Loucy (cell line): ENCODE data around the gene NUDT16.
"Not testable (repeated sequence)": the region's sequence is repeated elsewhere in the genome, so short reads cannot be mapped to it uniquely, and the experiment has no call there.

ENCODE experiments used
- H2AFZ ChIP-seq: fragments of 200-600 bp; sonication (generic); 2 replicates; pipeline ENCODE4 v1.6.0; 2016; ENCODE audit warnings: antibody characterized with exemption, mild to moderate bottlenecking, low read length, moderate library complexity
- H3F3A ChIP-seq: fragments of 200-600 bp; 2 replicates; pipeline ENCODE4 v1.6.0; 2016; ENCODE audit warnings: antibody characterized with exemption, low read depth, mild to moderate bottlenecking
- H3K27me3 ChIP-seq: fragments of 200-600 bp; sonication (generic); 2 replicates; pipeline ENCODE4 v1.6.1; 2014; ENCODE audit warnings: low read length, mild to moderate bottlenecking; ENCODE audit not compliant: insufficient read depth, poor library complexity, severe bottlenecking
- H3K36me3 ChIP-seq: fragments of 200-600 bp; sonication (generic); 2 replicates; pipeline ENCODE4 v1.6.1; 2016; ENCODE audit warnings: low read length; ENCODE audit not compliant: insufficient read depth
- H3K4me1 ChIP-seq: fragments of 200-600 bp; sonication (generic); 2 replicates; pipeline ENCODE4 v1.5.1; 2014; ENCODE audit warnings: low read length, mild to moderate bottlenecking; ENCODE audit not compliant: insufficient read depth, poor library complexity, severe bottlenecking
- H3K4me2 ChIP-seq: fragments of 200-600 bp; sonication (generic); 2 replicates; pipeline ENCODE4 v1.6.0; 2014; ENCODE audit warnings: antibody characterized with exemption, low read length, low read depth, mild to moderate bottlenecking; ENCODE audit not compliant: poor library complexity, severe bottlenecking
- H3K4me3 ChIP-seq: fragments of 200-600 bp; sonication (generic); 2 replicates; pipeline ENCODE4 v1.5.1; 2014; ENCODE audit warnings: low read length, mild to moderate bottlenecking, mixed read lengths; ENCODE audit not compliant: poor library complexity, severe bottlenecking
- H3K79me2 ChIP-seq: fragments of 200-600 bp; sonication (generic); 2 replicates; pipeline ENCODE4 v1.6.1; 2014; ENCODE audit warnings: low read length; ENCODE audit not compliant: insufficient read depth
- H3K9ac ChIP-seq: fragments of 200-600 bp; sonication (generic); 2 replicates; pipeline ENCODE4 v1.6.0; 2014; ENCODE audit warnings: mild to moderate bottlenecking, low read depth, low read length, moderate library complexity; ENCODE audit not compliant: poor library complexity, severe bottlenecking
- H3K9me2 ChIP-seq: fragments of 200-600 bp; sonication (generic); replicated peaks from 2 replicates; pipeline ENCODE4 v1.6.1; 2016; ENCODE audit warnings: low read depth, low read length, mixed read lengths
- H3K9me3 ChIP-seq: fragments of 200-600 bp; sonication (generic); 2 replicates; pipeline ENCODE4 v1.6.1; 2014; ENCODE audit warnings: mild to moderate bottlenecking, antibody characterized with exemption, low read length, low read depth; ENCODE audit not compliant: insufficient read depth
- H4K20me1 ChIP-seq: fragments of 200-600 bp; sonication (generic); 2 replicates; pipeline ENCODE4 v1.6.0; 2014; ENCODE audit warnings: antibody characterized with exemption, low read length, mild to moderate bottlenecking; ENCODE audit not compliant: insufficient read depth, poor library complexity, severe bottlenecking
- EZH2phosphoT487 ChIP-seq: fragments of 200-600 bp; IDR thresholded peaks from 2 replicates; pipeline ENCODE4 v1.6.1; 2018; ENCODE audit warnings: antibody characterized with exemption, mild to moderate bottlenecking, moderate library complexity, borderline replicate concordance
- TF ChIP-seq, protein P1 (sequence below): fragments of 200-600 bp; sonication (generic); conservative IDR thresholded peaks from 2 replicates; pipeline ENCODE4 v1.5.1; 2014; ENCODE audit warnings: mild to moderate bottlenecking, antibody characterized with exemption, low read length

Gene NUDT16

DNA sequence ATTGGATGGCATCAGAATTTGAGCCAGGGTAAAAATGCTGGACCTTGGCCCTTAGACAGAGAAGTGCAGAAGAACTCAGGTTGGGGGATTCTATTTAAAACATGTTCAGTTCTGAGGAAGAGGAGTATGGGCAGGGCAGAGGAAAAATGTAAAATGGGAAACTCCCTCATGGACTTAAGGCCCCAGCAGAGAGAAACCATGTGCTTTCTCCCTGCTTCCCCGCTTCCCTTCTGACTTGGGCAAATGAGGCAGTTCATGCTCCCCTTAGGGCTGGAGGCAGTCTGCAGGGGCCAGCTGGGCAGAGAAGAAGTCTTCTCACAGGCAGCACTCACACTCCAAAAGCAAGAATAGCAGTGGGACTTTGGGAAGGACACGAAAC lies 9.9 kb upstream of the NUDT16 start:
- no peak overlapping the region for H3K9ac ChIP-seq
- H3F3A ChIP-seq, result no peaks in the 10 kb centered on the region
- H3K27me3 ChIP-seq, result no peaks in the 10 kb centered on the region
- no peaks in the 10 kb centered on the region for H3K9me3 ChIP-seq
- H3K4me3 ChIP-seq, result no peak overlapping the region
- H2AFZ ChIP-seq, result no peak overlapping the region
- H3K79me2 ChIP-seq, result no peaks in the 10 kb centered on the region
- no peaks in the 10 kb centered on the region for H3K36me3 ChIP-seq
- TF ChIP-seq EZH2phosphoT487, result no peak
- TF ChIP-seq, protein P1, sequence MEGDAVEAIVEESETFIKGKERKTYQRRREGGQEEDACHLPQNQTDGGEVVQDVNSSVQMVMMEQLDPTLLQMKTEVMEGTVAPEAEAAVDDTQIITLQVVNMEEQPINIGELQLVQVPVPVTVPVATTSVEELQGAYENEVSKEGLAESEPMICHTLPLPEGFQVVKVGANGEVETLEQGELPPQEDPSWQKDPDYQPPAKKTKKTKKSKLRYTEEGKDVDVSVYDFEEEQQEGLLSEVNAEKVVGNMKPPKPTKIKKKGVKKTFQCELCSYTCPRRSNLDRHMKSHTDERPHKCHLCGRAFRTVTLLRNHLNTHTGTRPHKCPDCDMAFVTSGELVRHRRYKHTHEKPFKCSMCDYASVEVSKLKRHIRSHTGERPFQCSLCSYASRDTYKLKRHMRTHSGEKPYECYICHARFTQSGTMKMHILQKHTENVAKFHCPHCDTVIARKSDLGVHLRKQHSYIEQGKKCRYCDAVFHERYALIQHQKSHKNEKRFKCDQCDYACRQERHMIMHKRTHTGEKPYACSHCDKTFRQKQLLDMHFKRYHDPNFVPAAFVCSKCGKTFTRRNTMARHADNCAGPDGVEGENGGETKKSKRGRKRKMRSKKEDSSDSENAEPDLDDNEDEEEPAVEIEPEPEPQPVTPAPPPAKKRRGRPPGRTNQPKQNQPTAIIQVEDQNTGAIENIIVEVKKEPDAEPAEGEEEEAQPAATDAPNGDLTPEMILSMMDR, result no peak
- H3K4me2 ChIP-seq, result no peak overlapping the region
- no peaks in the 10 kb centered on the region for H3K4me1 ChIP-seq
- no peaks in the 10 kb centered on the region for H4K20me1 ChIP-seq
- no peaks in the 10 kb centered on the region for H3K9me2 ChIP-seq

DNA sequence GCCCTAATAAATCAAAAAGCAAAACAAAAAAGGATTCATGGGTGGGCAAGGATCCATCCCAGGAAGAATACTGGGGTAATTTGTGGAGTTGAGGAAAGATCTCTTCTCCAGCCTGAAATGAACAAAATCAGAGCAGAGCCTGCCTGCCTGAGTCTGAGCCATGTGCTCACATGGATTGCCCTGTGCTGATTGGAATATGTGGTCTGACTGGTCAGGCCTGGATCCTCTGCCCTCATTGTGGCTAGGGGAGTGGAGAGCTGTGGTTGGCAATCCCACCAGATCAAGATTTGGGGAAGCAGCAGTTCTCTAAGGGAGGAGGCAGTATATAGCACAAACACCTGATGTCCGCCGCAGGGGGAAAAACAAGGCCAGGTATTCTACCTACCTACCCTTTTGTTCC lies 6.8 kb upstream of the NUDT16 start:
- H3K4me1 ChIP-seq, result no peaks in the 10 kb centered on the region
- H2AFZ ChIP-seq, result no peak overlapping the region
- no peaks in the 10 kb centered on the region for H3K27me3 ChIP-seq
- H3K4me2 ChIP-seq, result no peak overlapping the region
- H3K4me3 ChIP-seq, result no peak overlapping the region
- no peaks in the 10 kb centered on the region for H3K9me3 ChIP-seq
- no peak overlapping the region for H3K9ac ChIP-seq
- no peaks in the 10 kb centered on the region for H3F3A ChIP-seq
- no peaks in the 10 kb centered on the region for H3K36me3 ChIP-seq
- no peaks in the 10 kb centered on the region for H3K9me2 ChIP-seq
- no peaks in the 10 kb centered on the region for H3K79me2 ChIP-seq
- no peaks in the 10 kb centered on the region for H4K20me1 ChIP-seq
- TF ChIP-seq, protein P1, result no peak
- no peak for TF ChIP-seq EZH2phosphoT487

DNA sequence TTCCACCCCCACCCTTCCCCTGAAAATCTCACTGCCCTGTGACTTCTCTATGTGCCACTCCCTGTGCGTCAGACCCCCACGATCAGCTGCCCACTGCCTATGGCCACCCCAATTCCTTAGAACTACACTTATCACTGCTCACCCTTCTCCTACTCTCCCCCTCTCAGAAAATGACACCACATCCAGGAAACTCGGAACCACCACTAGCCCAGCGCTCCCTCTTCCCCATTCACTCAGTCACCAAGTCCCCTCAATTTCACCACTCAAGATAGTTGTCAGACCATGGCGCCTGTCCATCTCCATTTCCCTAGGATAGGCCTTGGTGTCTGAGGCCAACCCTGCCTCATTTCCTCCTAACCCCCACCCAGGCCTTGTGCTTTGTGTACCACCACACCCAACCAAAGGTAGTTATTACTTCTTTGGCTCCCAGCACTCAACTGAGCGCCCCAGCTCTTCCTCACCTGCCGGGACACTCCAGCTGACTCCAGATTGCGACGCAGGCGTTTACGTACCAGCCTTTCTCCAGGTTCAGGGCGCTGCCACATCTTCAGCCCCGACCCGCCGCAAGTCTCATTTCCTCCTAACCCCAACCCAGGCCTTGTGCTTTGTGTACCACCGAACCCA lies 641 bp upstream of the NUDT16 start:
- not testable (repeated sequence) for H3F3A ChIP-seq, H3K9ac ChIP-seq, H3K9me2 ChIP-seq, H3K4me1 ChIP-seq, H3K4me2 ChIP-seq, H3K4me3 ChIP-seq, H3K36me3 ChIP-seq, H3K79me2 ChIP-seq, H3K9me3 ChIP-seq, H2AFZ ChIP-seq, H4K20me1 ChIP-seq, H3K27me3 ChIP-seq
